SK-N-SH (cell line): ENCODE measurements around the gene C11orf91.

Experiments used
- EP300 ChIP-seq, 2 experiments: IDR thresholded peaks; 2 replicates each; pipeline versions ENCODE4 v1.4.0 to v1.6.1; 2012; ENCODE audit warnings: borderline replicate concordance in 1 of 2, low read depth in 1 of 2, low read length in 1 of 2
- MAX ChIP-seq: IDR thresholded peaks from 2 replicates; pipeline ENCODE4 v1.4.0; 2012; ENCODE audit warnings: low read depth
- PBX3 ChIP-seq: IDR thresholded peaks from 2 replicates; pipeline ENCODE4; 2012
- POLR2AphosphoS5 ChIP-seq: IDR thresholded peaks from 2 replicates; pipeline ENCODE4 v1.6.1; 2012; ENCODE audit warnings: low read depth, low read length
- RCOR1 ChIP-seq: fragments of 150-350 bp; IDR thresholded peaks from 2 replicates; pipeline ENCODE4 v1.6.1; 2017; ENCODE audit warnings: antibody characterized with exemption, low read length
- REST ChIP-seq: IDR thresholded peaks from 2 replicates; pipeline ENCODE4 v1.6.1; 2012; ENCODE audit warnings: mild to moderate bottlenecking, low read depth, low read length, moderate library complexity
- TF ChIP-seq, protein P1 (sequence below): fragments of 200-600 bp; sonication (generic); IDR thresholded peaks from 2 replicates; pipeline ENCODE4 v1.6.1; 2017; ENCODE audit warnings: antibody characterized with exemption, mild to moderate bottlenecking, moderate library complexity

- no peak for TF ChIP-seq RCOR1
- TF ChIP-seq, protein P1, sequence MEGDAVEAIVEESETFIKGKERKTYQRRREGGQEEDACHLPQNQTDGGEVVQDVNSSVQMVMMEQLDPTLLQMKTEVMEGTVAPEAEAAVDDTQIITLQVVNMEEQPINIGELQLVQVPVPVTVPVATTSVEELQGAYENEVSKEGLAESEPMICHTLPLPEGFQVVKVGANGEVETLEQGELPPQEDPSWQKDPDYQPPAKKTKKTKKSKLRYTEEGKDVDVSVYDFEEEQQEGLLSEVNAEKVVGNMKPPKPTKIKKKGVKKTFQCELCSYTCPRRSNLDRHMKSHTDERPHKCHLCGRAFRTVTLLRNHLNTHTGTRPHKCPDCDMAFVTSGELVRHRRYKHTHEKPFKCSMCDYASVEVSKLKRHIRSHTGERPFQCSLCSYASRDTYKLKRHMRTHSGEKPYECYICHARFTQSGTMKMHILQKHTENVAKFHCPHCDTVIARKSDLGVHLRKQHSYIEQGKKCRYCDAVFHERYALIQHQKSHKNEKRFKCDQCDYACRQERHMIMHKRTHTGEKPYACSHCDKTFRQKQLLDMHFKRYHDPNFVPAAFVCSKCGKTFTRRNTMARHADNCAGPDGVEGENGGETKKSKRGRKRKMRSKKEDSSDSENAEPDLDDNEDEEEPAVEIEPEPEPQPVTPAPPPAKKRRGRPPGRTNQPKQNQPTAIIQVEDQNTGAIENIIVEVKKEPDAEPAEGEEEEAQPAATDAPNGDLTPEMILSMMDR: no peak
- TF ChIP-seq REST: no peak
- no peak for TF ChIP-seq MAX
- no peak for TF ChIP-seq POLR2AphosphoS5
- no peak for TF ChIP-seq PBX3
- TF ChIP-seq EP300 (IDR thresholded peaks at IDR 0.05; ENCODE audit: borderline replicate concordance in 1 of 2, low read depth in 1 of 2, low read length in 1 of 2): no peak
These were observed 2.6 kb upstream of the C11orf91 start for GRCh38 chr11:33703234-33703633.
